Keratinocyte (primary cell): ENCODE measurements around the gene AQP5. TPM values are rescaled to one million over a fixed set of nuclear protein-coding genes. Genes with fewer than 3 reads are reported as not detected.

Source experiments
- DNase-seq: peaks from one replicate; pipeline ENCODE4 v3.0.0-alpha.2; 2011; ENCODE audit warnings: low read depth, missing footprints, low spot score
- FAIRE-seq: peaks from 2 replicates; lab custom pipeline; 2011; peaks lifted over from hg19 to GRCh38; lab: Jason Lieb, UNC
- H2AFZ ChIP-seq: 2 replicates; pipeline ENCODE4 v1.6.0; 2012; ENCODE audit warnings: low read length, control low read depth, inconsistent platforms; ENCODE audit not compliant: control insufficient read depth
- H3K27ac ChIP-seq: 2 replicates; pipeline ENCODE4 v1.5.1; 2011; ENCODE audit warnings: low read length; ENCODE audit not compliant: control insufficient read depth, insufficient read depth
- H3K27me3 ChIP-seq: 3 replicates; pipeline ENCODE4 v1.6.0; 2011; ENCODE audit warnings: low read length; ENCODE audit not compliant: control insufficient read depth, insufficient read depth; ENCODE audit errors: extremely low read depth
- H3K36me3 ChIP-seq, 2 experiments: 2 replicates in 1 of 2; 3 replicates in 1 of 2; pipeline ENCODE4 v1.5.1; 2011; ENCODE audit warnings: low read length in 2 of 2, mild to moderate bottlenecking in 1 of 2; ENCODE audit not compliant: control insufficient read depth in 2 of 2, insufficient read depth in 2 of 2; ENCODE audit errors: extremely low read depth in 1 of 2
- H3K4me1 ChIP-seq: 3 replicates; pipeline ENCODE4 v1.5.1; 2011; ENCODE audit warnings: low read length; ENCODE audit not compliant: control insufficient read depth, insufficient read depth; ENCODE audit errors: extremely low read depth
- H3K4me2 ChIP-seq: 3 replicates; pipeline ENCODE4 v1.6.0; 2011; ENCODE audit warnings: low read depth, low read length; ENCODE audit not compliant: control insufficient read depth, insufficient read depth; ENCODE audit errors: extremely low read depth
- H3K4me3 ChIP-seq, 3 experiments: fragments of 200-600 bp in 1 of 3; sonication (generic) in 1 of 3; 2 replicates in 2 of 3; 3 replicates in 1 of 3; pipeline ENCODE4 v1.5.1; 2011 to 2016; ENCODE audit warnings: low read length in 3 of 3, mild to moderate bottlenecking in 3 of 3, control low read depth in 2 of 3, inconsistent platforms in 1 of 3, low read depth in 1 of 3, mixed read lengths in 1 of 3, mixed run types in 1 of 3, moderate library complexity in 1 of 3; ENCODE audit not compliant: control insufficient read depth in 2 of 3, insufficient read depth in 2 of 3; ENCODE audit errors: extremely low read depth in 1 of 3
- H3K79me2 ChIP-seq: 2 replicates; pipeline ENCODE4 v1.6.0; 2012; ENCODE audit warnings: low read length; ENCODE audit not compliant: control insufficient read depth, insufficient read depth
- H3K9ac ChIP-seq: 3 replicates; pipeline ENCODE4 v1.6.0; 2011; ENCODE audit warnings: low read length; ENCODE audit not compliant: control insufficient read depth, insufficient read depth; ENCODE audit errors: extremely low read depth
- H3K9me1 ChIP-seq: 3 replicates; pipeline ENCODE4 v1.6.0; 2011; ENCODE audit warnings: low read length; ENCODE audit not compliant: control insufficient read depth, insufficient read depth; ENCODE audit errors: extremely low read depth
- H3K9me3 ChIP-seq: 2 replicates; pipeline ENCODE4 v1.5.1; 2012; ENCODE audit warnings: low read depth, low read length; ENCODE audit not compliant: control insufficient read depth
- H4K20me1 ChIP-seq: 3 replicates; pipeline ENCODE4 v1.6.0; 2011; ENCODE audit warnings: low read length; ENCODE audit not compliant: control insufficient read depth, insufficient read depth; ENCODE audit errors: extremely low read depth
- EZH2 ChIP-seq: IDR thresholded peaks from one replicate; pipeline ENCODE4 v1.6.1; 2012; ENCODE audit warnings: inconsistent platforms, mild to moderate bottlenecking, low read length, moderate library complexity
- dilution Hi-C: fragments of 300-500 bp; cut with MboI; formaldehyde crosslinking; loops from one replicate; pipeline ENCODE4 v1.7.0; 2020; ENCODE audit warnings: low sequenced_read_pairs; ENCODE audit not compliant: extremely low pct_ligation_motif_present
- polyA plus RNA-seq, 5 experiments: library from polyadenylated mRNA; depleted of rRNA in 3 of 5; stranded (reverse) in 3 of 5; stranded (forward) in 1 of 5; unstranded in 1 of 5; fragments of >200 nt; gene quantifications; 1 replicate in 1 of 5; 2 replicates in 3 of 5; 3 replicates in 1 of 5; pipeline versions ENCODE4 v1.2.1 to v1.2.3, GENCODE V29; 2011 to 2012; ENCODE audit warnings: missing spikeins in 2 of 5, low read depth in 1 of 5, low replicate concordance in 1 of 5
- TF ChIP-seq, protein P1 (sequence below), 3 experiments: IDR thresholded peaks in 1 of 3; conservative IDR thresholded peaks in 1 of 3; optimal IDR thresholded peaks in 1 of 3; 2 replicates in 2 of 3; 3 replicates in 1 of 3; pipeline versions ENCODE3 to v1.5.1; 2011; ENCODE audit warnings: low read length in 3 of 3, mild to moderate bottlenecking in 3 of 3, moderate library complexity in 2 of 3, control low read depth in 1 of 3, inconsistent platforms in 1 of 3; ENCODE audit not compliant: insufficient read depth in 2 of 3; ENCODE audit errors: extremely low read depth in 1 of 3

Gene AQP5
- polyA plus RNA-seq, 1 donor (not counting 4 experiments of a cell fraction or from before 2014, with no cell fraction given), result not detected

DNA sequence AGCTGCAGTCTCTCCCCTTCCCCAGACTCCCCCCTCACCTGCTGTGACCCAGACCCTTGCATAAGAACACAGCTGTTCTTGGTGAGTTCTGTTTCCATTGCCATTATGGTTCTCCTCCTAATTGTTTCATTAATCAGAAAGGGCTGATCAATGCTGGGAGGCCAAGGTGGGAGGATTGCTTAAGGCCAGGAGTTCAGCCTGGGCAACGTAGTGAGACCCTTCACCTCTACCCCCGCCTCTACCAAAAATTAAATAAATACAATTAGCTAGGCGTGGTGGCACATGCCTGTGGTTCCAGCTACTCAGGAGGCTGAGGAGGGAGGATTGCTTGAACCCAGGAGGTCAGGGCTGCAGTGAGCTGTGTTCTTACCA, 40.8 kb upstream of the AQP5 start:
- no peak overlapping the region for H2AFZ ChIP-seq
- no peaks in the 10 kb centered on the region for H3K9me3 ChIP-seq
- H3K9me1 ChIP-seq, result no peaks in the 10 kb centered on the region
- H3K4me2 ChIP-seq, result no peak overlapping the region
- no peaks in the 10 kb centered on the region for H3K4me1 ChIP-seq
- no peak for FAIRE-seq
- no peak overlapping the region for H3K27ac ChIP-seq
- dilution Hi-C loops, result no loop called here
- H3K9ac ChIP-seq, result no peak overlapping the region
- no peaks in the 10 kb centered on the region for H3K36me3 ChIP-seq
- H3K4me3 ChIP-seq, result no peak overlapping the region
- H4K20me1 ChIP-seq, result no peaks in the 10 kb centered on the region
- peaks cover 5% of the 10 kb centered on the region for H3K27me3 ChIP-seq
- TF ChIP-seq EZH2, result no peak
- TF ChIP-seq, protein P1, sequence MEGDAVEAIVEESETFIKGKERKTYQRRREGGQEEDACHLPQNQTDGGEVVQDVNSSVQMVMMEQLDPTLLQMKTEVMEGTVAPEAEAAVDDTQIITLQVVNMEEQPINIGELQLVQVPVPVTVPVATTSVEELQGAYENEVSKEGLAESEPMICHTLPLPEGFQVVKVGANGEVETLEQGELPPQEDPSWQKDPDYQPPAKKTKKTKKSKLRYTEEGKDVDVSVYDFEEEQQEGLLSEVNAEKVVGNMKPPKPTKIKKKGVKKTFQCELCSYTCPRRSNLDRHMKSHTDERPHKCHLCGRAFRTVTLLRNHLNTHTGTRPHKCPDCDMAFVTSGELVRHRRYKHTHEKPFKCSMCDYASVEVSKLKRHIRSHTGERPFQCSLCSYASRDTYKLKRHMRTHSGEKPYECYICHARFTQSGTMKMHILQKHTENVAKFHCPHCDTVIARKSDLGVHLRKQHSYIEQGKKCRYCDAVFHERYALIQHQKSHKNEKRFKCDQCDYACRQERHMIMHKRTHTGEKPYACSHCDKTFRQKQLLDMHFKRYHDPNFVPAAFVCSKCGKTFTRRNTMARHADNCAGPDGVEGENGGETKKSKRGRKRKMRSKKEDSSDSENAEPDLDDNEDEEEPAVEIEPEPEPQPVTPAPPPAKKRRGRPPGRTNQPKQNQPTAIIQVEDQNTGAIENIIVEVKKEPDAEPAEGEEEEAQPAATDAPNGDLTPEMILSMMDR (optimal IDR thresholded peaks at IDR 0.05 in 1 of 3, IDR thresholded peaks at IDR 0.05 in 1 of 3, conservative IDR thresholded peaks at IDR 0.05 in 1 of 3; ENCODE audit: extremely low read depth in 1 of 3, insufficient read depth in 2 of 3, low read length in 3 of 3), result no peak
- no peak for DNase-seq
- H3K79me2 ChIP-seq, result no peaks in the 10 kb centered on the region

GRCh38 chr12:49921299-49921698, 40.4 kb upstream of the AQP5 start:
- Histone ChIP-seq H3K27ac (no peak overlapping the region), H3K36me3 (no peaks in the 10 kb centered on the region), H3K4me2 (no peak overlapping the region), H3K9ac (no peak overlapping the region), H3K9me3 (no peaks in the 10 kb centered on the region), H3K4me3 (no peak overlapping the region), H3K9me1 (no peaks in the 10 kb centered on the region), H2AFZ (no peak overlapping the region), H3K79me2 (no peaks in the 10 kb centered on the region), H3K4me1 (no peaks in the 10 kb centered on the region), H4K20me1 (no peaks in the 10 kb centered on the region), H3K27me3 (peaks cover 5% of the 10 kb centered on the region)
- DNase-seq (no peak), FAIRE-seq (no peak)
- dilution Hi-C loops, result no loop called here
- TF ChIP-seq, protein P1 (optimal IDR thresholded peaks at IDR 0.05 in 1 of 3, IDR thresholded peaks at IDR 0.05 in 1 of 3, conservative IDR thresholded peaks at IDR 0.05 in 1 of 3; ENCODE audit: extremely low read depth in 1 of 3, insufficient read depth in 2 of 3, low read length in 3 of 3), result no peak
- no peak for TF ChIP-seq EZH2
